ENCODE measurements around the gene KRTAP10-4. TPM values are rescaled to one million over a fixed set of nuclear protein-coding genes. Genes with fewer than 3 reads are reported as not detected.

The KRTAP10-4 gene
- total and polyA plus RNA-seq, 2 of the 4 experiments (the other 2 are of a cell fraction) = not detected

DNA sequence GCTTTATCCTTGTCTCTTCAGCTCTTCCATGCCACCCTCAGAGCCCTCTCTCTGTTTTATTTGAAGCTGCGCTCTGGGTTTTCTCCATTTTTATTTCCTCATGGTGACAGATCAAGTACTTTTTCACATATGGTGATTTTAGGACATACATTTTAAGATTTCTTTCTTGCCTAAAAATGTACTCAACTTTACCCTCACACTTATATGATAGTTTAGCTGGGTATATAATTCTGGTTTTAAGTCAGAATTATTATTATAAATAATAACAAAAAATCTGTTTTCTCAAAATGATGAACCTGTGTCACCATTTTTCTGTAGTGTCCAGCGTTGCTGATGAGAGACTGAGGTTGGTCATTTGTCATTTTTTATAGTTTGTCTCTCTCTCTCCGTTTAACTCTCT is 7.6 kb downstream of the KRTAP10-4 start:
- Histone ChIP-seq H3K79me1 (ENCODE audit: low read depth in 1 of 2, low read length in 2 of 2) (no peaks in the 10 kb centered on the region), H3K56ac (ENCODE audit: extremely low read depth, insufficient read depth, low read length) (no peak overlapping the region), H3K27me3 (ENCODE audit: control insufficient read depth, insufficient read depth, low read length) (peaks cover 3% of the 10 kb centered on the region; the same call in 1 of the 2 replicates), H2BK120ac (ENCODE audit: low read depth, low read length) (no peak overlapping the region), H4K8ac (ENCODE audit: low read depth in 2 of 2, low read length in 2 of 2) (no peak overlapping the region), H3K18ac (ENCODE audit: low read depth, low read length) (no peak overlapping the region), H3K4me2 (ENCODE audit: low read depth, low read length) (no peak overlapping the region), H3K4ac (ENCODE audit: low read depth, low read length) (no peak overlapping the region), H3K36me3 (ENCODE audit: control insufficient read depth, insufficient read depth, low read length) (no peaks in the 10 kb centered on the region), H4K5ac (ENCODE audit: low read depth, low read length) (no peak overlapping the region), H3K23ac (ENCODE audit: low read depth, low read length) (no peak overlapping the region), H3K4me1 (ENCODE audit: control insufficient read depth, insufficient read depth, low read length) (no peaks in the 10 kb centered on the region), H3K14ac (replicated peaks; ENCODE audit: low read depth, low read length) (no peak overlapping the region), H2AK5ac (ENCODE audit: low read depth, low read length) (no peak overlapping the region), H2BK15ac (ENCODE audit: low read depth, low read length) (no peak overlapping the region), H3K9me3 (ENCODE audit: control insufficient read depth, insufficient read depth, low read length) (peaks cover 11% of the 10 kb centered on the region), H3K9ac (ENCODE audit: low read depth, low read length) (no peak overlapping the region), H3K27ac (ENCODE audit: insufficient read depth, low read length) (no peak overlapping the region), H3K4me3 (ENCODE audit: insufficient read depth, low read depth, low read length) (no peak overlapping the region), H2AK9ac (replicated peaks; ENCODE audit: low read depth, low read length, poor library complexity) (no peak overlapping the region), H2BK5ac (ENCODE audit: low read depth, low read length, poor library complexity, severe bottlenecking) (no peak overlapping the region), H3K9me1 (ENCODE audit: insufficient read depth, low read length) (no peaks in the 10 kb centered on the region), H2BK20ac (ENCODE audit: low read depth, low read length) (no peak overlapping the region), H4K20me1 (ENCODE audit: insufficient read depth, low read length) (no peaks in the 10 kb centered on the region), H4K91ac (ENCODE audit: insufficient read depth, low read depth, low read length) (no peak overlapping the region), H2AFZ (replicated peaks; ENCODE audit: low read length, poor library complexity) (no peak overlapping the region)
- no CpG with 5 or more reads among the region's 3 CpGs for WGBS, 2 experiments (ENCODE audit: extremely low coverage in 2 of 2, insufficient read length in 1 of 2)
- dilution Hi-C loops (cut with HindIII; ENCODE audit: low sequenced_read_pairs, unreplicated experiment) (no loop called here), in situ Hi-C loops (cut with MboI; ENCODE audit: low sequenced_read_pairs) (no loop called here), intact Hi-C loops (cut with micrococcal nuclease) (no loop called here)
- ChIA-PET POLR2A (ENCODE audit: unreplicated experiment) (no interaction called here), CTCF (no interaction called here)
- ATAC-seq (ENCODE audit: low read depth) (no peak), DNase-seq (no peak)
- TF ChIP-seq, protein P1, sequence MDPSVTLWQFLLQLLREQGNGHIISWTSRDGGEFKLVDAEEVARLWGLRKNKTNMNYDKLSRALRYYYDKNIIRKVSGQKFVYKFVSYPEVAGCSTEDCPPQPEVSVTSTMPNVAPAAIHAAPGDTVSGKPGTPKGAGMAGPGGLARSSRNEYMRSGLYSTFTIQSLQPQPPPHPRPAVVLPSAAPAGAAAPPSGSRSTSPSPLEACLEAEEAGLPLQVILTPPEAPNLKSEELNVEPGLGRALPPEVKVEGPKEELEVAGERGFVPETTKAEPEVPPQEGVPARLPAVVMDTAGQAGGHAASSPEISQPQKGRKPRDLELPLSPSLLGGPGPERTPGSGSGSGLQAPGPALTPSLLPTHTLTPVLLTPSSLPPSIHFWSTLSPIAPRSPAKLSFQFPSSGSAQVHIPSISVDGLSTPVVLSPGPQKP (IDR thresholded peaks at IDR 0.05; ENCODE audit: borderline replicate concordance, low read depth, low read length) = no peak
- TF ChIP-seq, protein P2, sequence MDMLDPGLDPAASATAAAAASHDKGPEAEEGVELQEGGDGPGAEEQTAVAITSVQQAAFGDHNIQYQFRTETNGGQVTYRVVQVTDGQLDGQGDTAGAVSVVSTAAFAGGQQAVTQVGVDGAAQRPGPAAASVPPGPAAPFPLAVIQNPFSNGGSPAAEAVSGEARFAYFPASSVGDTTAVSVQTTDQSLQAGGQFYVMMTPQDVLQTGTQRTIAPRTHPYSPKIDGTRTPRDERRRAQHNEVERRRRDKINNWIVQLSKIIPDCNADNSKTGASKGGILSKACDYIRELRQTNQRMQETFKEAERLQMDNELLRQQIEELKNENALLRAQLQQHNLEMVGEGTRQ (IDR thresholded peaks at IDR 0.05; ENCODE audit: low read depth, low read length) = no peak
- TF ChIP-seq RCOR1 (IDR thresholded peaks at IDR 0.05; ENCODE audit: insufficient replicate concordance, low read length) (no peak), CEBPB (IDR thresholded peaks at IDR 0.05; ENCODE audit: low read depth, low read length) (no peak), MAFK (IDR thresholded peaks at IDR 0.05; ENCODE audit: low read depth, low read length) (no peak), RAD21 (IDR thresholded peaks at IDR 0.05; ENCODE audit: low read length) (no peak), RFX5 (IDR thresholded peaks at IDR 0.05; ENCODE audit: low read depth, low read length) (no peak), MXI1 (IDR thresholded peaks at IDR 0.05; ENCODE audit: borderline replicate concordance, low read depth, low read length) (no peak), POLR2A (IDR thresholded peaks at IDR 0.05; ENCODE audit: low read depth, low read length) (no peak), CHD1 (IDR thresholded peaks at IDR 0.05; ENCODE audit: low read depth, low read length) (no peak), SMC3 (IDR thresholded peaks at IDR 0.05; ENCODE audit: low read depth, low read length) (no peak), FOS (IDR thresholded peaks at IDR 0.05; ENCODE audit: low read depth, low read length) (no peak), MAZ (IDR thresholded peaks at IDR 0.05; ENCODE audit: borderline replicate concordance, low read depth, low read length) (no peak), NFE2L2 (IDR thresholded peaks at IDR 0.05; ENCODE audit: low read depth, low read length) (no peak), BHLHE40 (IDR thresholded peaks at IDR 0.05; ENCODE audit: low read depth, low read length) (no peak)
- TF ChIP-seq, protein P3, sequence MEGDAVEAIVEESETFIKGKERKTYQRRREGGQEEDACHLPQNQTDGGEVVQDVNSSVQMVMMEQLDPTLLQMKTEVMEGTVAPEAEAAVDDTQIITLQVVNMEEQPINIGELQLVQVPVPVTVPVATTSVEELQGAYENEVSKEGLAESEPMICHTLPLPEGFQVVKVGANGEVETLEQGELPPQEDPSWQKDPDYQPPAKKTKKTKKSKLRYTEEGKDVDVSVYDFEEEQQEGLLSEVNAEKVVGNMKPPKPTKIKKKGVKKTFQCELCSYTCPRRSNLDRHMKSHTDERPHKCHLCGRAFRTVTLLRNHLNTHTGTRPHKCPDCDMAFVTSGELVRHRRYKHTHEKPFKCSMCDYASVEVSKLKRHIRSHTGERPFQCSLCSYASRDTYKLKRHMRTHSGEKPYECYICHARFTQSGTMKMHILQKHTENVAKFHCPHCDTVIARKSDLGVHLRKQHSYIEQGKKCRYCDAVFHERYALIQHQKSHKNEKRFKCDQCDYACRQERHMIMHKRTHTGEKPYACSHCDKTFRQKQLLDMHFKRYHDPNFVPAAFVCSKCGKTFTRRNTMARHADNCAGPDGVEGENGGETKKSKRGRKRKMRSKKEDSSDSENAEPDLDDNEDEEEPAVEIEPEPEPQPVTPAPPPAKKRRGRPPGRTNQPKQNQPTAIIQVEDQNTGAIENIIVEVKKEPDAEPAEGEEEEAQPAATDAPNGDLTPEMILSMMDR (conservative IDR thresholded peaks at IDR 0.05; ENCODE audit: low read depth, low read length) = no peak
- no TSS peak for BruUV-seq (replicated peaks)

Data from IMR-90 (cell line).